SK-N-SH (cell line): ENCODE measurements around the gene ERVH48-1. TPM values are rescaled to one million over a fixed set of nuclear protein-coding genes. Genes with fewer than 3 reads are reported as not detected.

Source experiments
- CTCF ChIA-PET: fragments of 300-600, 350-600 bp; formaldehyde crosslinking; extraction: SDS; loops from one replicate; lab custom pipeline; 2021; lab: Yijun Ruan, JAX
- POLR2A ChIA-PET: fragments of 350-600 bp; sonication (Branson Sonifier 250); formaldehyde crosslinking; extraction: SDS; loops from one replicate; lab custom pipeline; 2020; ENCODE audit warnings: antibody characterized with exemption, inconsistent platforms; lab: Yijun Ruan, JAX
- DNase-seq: peaks from one replicate; pipeline ENCODE4 v3.0.0; 2012
- H2AFZ ChIP-seq: fragments of 200-600 bp; sonication (generic); 2 replicates; pipeline ENCODE4 v1.8.1; 2016; ENCODE audit warnings: antibody characterized with exemption, mild to moderate bottlenecking, low read depth
- H3F3A ChIP-seq: fragments of 200-600 bp; sonication (generic); replicated peaks from 2 replicates; pipeline ENCODE3; 2016; ENCODE audit warnings: antibody characterized with exemption, mild to moderate bottlenecking; ENCODE audit not compliant: insufficient read depth
- H3K27ac ChIP-seq, 2 experiments: fragments of 200-500 bp in 1 of 2; fragments of 200-600 bp in 1 of 2; sonication (Bioruptor generic) in 1 of 2; sonication (generic), shearing (Covaris generic) in 1 of 2; 2 replicates each; pipeline versions ENCODE4 v1.5.1 to v1.6.1; 2014 to 2016; ENCODE audit warnings: low read depth in 2 of 2, inconsistent platforms in 1 of 2, low read length in 1 of 2, mild to moderate bottlenecking in 1 of 2, mixed read lengths in 1 of 2
- H3K27me3 ChIP-seq: fragments of 200-600 bp; sonication (generic), shearing (Covaris generic); 2 replicates; pipeline ENCODE4 v1.6.1; 2016; ENCODE audit warnings: mixed run types; ENCODE audit not compliant: insufficient read depth
- H3K36me3 ChIP-seq, 2 experiments: fragments of 200-500 bp in 1 of 2; fragments of 200-600 bp in 1 of 2; sonication (Bioruptor generic) in 1 of 2; sonication (generic) in 1 of 2; replicated peaks in 1 of 2; 2 replicates each; pipeline versions ENCODE3 to v1.5.1; 2014 to 2016; ENCODE audit warnings: low read length in 1 of 2, mild to moderate bottlenecking in 1 of 2; ENCODE audit not compliant: insufficient read depth in 2 of 2, control insufficient read depth in 1 of 2
- H3K4me1 ChIP-seq, 2 experiments: fragments of 200-500 bp in 1 of 2; fragments of 200-600 bp in 1 of 2; sonication (Bioruptor generic) in 1 of 2; sonication (generic), shearing (Covaris generic) in 1 of 2; 2 replicates each; pipeline versions ENCODE4 v1.5.1 to v1.6.1; 2014 to 2016; ENCODE audit warnings: low read depth in 1 of 2, low read length in 1 of 2, mixed run types in 1 of 2; ENCODE audit not compliant: insufficient read depth in 2 of 2, control insufficient read depth in 1 of 2
- H3K4me2 ChIP-seq: fragments of 200-600 bp; sonication (generic), shearing (Covaris generic); 2 replicates; pipeline ENCODE4 v1.6.1; 2017; ENCODE audit warnings: mixed run types
- H3K4me3 ChIP-seq, 2 experiments: fragments of 200-500 bp in 1 of 2; fragments of 200-600 bp in 1 of 2; sonication (Bioruptor generic) in 1 of 2; sonication (generic), shearing (Covaris generic) in 1 of 2; 2 replicates each; pipeline versions ENCODE4 v1.5.1 to v1.8.1; 2014 to 2016; ENCODE audit warnings: low read depth in 2 of 2, inconsistent platforms in 1 of 2, low read length in 1 of 2, mild to moderate bottlenecking in 1 of 2, mixed read lengths in 1 of 2, moderate library complexity in 1 of 2
- H3K79me2 ChIP-seq: fragments of 200-600 bp; sonication (generic); 2 replicates; pipeline ENCODE4 v1.8.1; 2017; ENCODE audit warnings: mild to moderate bottlenecking; ENCODE audit not compliant: insufficient read depth
- H3K9ac ChIP-seq: fragments of 200-600 bp; sonication (generic); 2 replicates; pipeline ENCODE4 v1.6.1; 2017; ENCODE audit warnings: mixed run types
- H3K9me2 ChIP-seq: fragments of 200-600 bp; sonication (generic); 2 replicates; pipeline ENCODE4 v1.6.1; 2017; ENCODE audit warnings: mixed run types
- H3K9me3 ChIP-seq: fragments of 200-600 bp; sonication (generic); 2 replicates; pipeline ENCODE4 v1.6.1; 2017; ENCODE audit warnings: mixed run types, mild to moderate bottlenecking, moderate library complexity
- H4K20me1 ChIP-seq: fragments of 200-600 bp; sonication (generic); 2 replicates; pipeline ENCODE4 v1.6.1; 2017; ENCODE audit warnings: mild to moderate bottlenecking, mixed run types; ENCODE audit not compliant: insufficient read depth
- CHD2 ChIP-seq: fragments of 150-350 bp; IDR thresholded peaks from 2 replicates; pipeline ENCODE4 v1.6.1; 2018; ENCODE audit warnings: low read length; ENCODE audit not compliant: partially characterized antibody
- EP300 ChIP-seq, 2 experiments: IDR thresholded peaks; 2 replicates each; pipeline versions ENCODE4 v1.4.0 to v1.6.1; 2012; ENCODE audit warnings: borderline replicate concordance in 1 of 2, low read depth in 1 of 2, low read length in 1 of 2
- EZH2phosphoT487 ChIP-seq: fragments of 200-600 bp; sonication (generic); IDR thresholded peaks from 2 replicates; pipeline ENCODE4 v1.6.1; 2017; ENCODE audit warnings: low read depth, mixed run types, mild to moderate bottlenecking, antibody characterized with exemption, moderate library complexity, borderline replicate concordance
- FOSL2 ChIP-seq: IDR thresholded peaks from 2 replicates; pipeline ENCODE4 v1.4.0; 2012; ENCODE audit warnings: low read depth, mild to moderate bottlenecking, moderate library complexity, borderline replicate concordance
- FOXJ3 ChIP-seq: sonication (generic); formaldehyde crosslinking; IDR thresholded peaks from 2 replicates; pipeline ENCODE4 v1.5.1; 2020; ENCODE audit warnings: mild to moderate bottlenecking, missing genetic modification reagents
- FOXM1 ChIP-seq: IDR thresholded peaks from 2 replicates; pipeline ENCODE4 v1.4.0; 2012; ENCODE audit warnings: low read depth, mild to moderate bottlenecking
- GABPA ChIP-seq: IDR thresholded peaks from 2 replicates; pipeline ENCODE4 v1.4.0; 2012; ENCODE audit warnings: low read depth, mild to moderate bottlenecking
- MEF2A ChIP-seq: IDR thresholded peaks from 2 replicates; pipeline ENCODE4 v1.4.0; 2012; ENCODE audit warnings: low read depth, borderline replicate concordance
- NFIC ChIP-seq: IDR thresholded peaks from 2 replicates; pipeline ENCODE4 v1.4.0; 2012; ENCODE audit warnings: borderline replicate concordance
- NRF1 ChIP-seq: IDR thresholded peaks from 2 replicates; pipeline ENCODE4 v1.6.1; 2012; ENCODE audit warnings: low read depth, mild to moderate bottlenecking, low read length
- POLR2AphosphoS5 ChIP-seq: IDR thresholded peaks from 2 replicates; pipeline ENCODE4 v1.6.1; 2012; ENCODE audit warnings: low read depth, low read length
- RCOR1 ChIP-seq: fragments of 150-350 bp; IDR thresholded peaks from 2 replicates; pipeline ENCODE4 v1.6.1; 2017; ENCODE audit warnings: antibody characterized with exemption, low read length
- RFX5 ChIP-seq: IDR thresholded peaks from 2 replicates; pipeline ENCODE4 v1.6.1; 2012; ENCODE audit warnings: mild to moderate bottlenecking, improper control_type of control experiment, low read length
- SMC3 ChIP-seq: IDR thresholded peaks from 2 replicates; pipeline ENCODE4 v1.6.1; 2012; ENCODE audit warnings: low read depth, low read length, improper control_type of control experiment
- TAF1 ChIP-seq: IDR thresholded peaks from 2 replicates; pipeline ENCODE4 v1.6.1; 2012; ENCODE audit warnings: low read depth, mild to moderate bottlenecking, low read length, moderate library complexity, borderline replicate concordance
- TCF12 ChIP-seq: IDR thresholded peaks from 2 replicates; pipeline ENCODE4 v1.4.0; 2012
- USF1 ChIP-seq: IDR thresholded peaks from 2 replicates; pipeline ENCODE4 v1.4.0; 2012; ENCODE audit warnings: low read depth, borderline replicate concordance
- USF2 ChIP-seq: fragments of 150-350 bp; IDR thresholded peaks from 2 replicates; pipeline ENCODE4 v1.6.1; 2017; ENCODE audit warnings: antibody characterized with exemption, low read length, low read depth, borderline replicate concordance
- ZBTB33 ChIP-seq: IDR thresholded peaks from 2 replicates; pipeline ENCODE4 v1.4.0; 2012; ENCODE audit warnings: low read depth, borderline replicate concordance
- WGBS: methylation state at CpG from one replicate; pipeline ENCODE4 v1.1.6; 2017; ENCODE audit warnings: low lambda C conversion rate; 5-methylcytosine and 5-hydroxymethylcytosine counted together
- polyA plus RNA-seq, 3 experiments: library from polyadenylated mRNA; depleted of rRNA; stranded (reverse); fragments of >200 nt; gene quantifications; 2 replicates each; pipeline ENCODE4 v1.2.3, GENCODE V29; 2012
- TF ChIP-seq, protein P1 (sequence below): IDR thresholded peaks from 2 replicates; pipeline ENCODE4 v1.4.0; 2012; ENCODE audit warnings: low read depth
- TF ChIP-seq, protein P2 (sequence below): IDR thresholded peaks from 2 replicates; pipeline ENCODE4; 2012
- TF ChIP-seq, protein P3 (sequence below): fragments of 150-350 bp; IDR thresholded peaks from 2 replicates; pipeline ENCODE4 v1.6.1; 2016; ENCODE audit warnings: mild to moderate bottlenecking, low read depth, low read length

Gene ERVH48-1
- polyA plus RNA-seq, 1 of the 3 experiments (the other 2 are of a cell fraction) = not detected

- peaks cover 35% of the 10 kb centered on the region for H3K79me2 ChIP-seq
- no peaks in the 10 kb centered on the region for H3K27me3 ChIP-seq
- H2AFZ ChIP-seq = peak within 1 kb of the TSS; percentile 99
- peak within 1 kb of the TSS; percentile 89 for H3K9ac ChIP-seq
- H3K4me3 ChIP-seq = peak within 1 kb of the TSS; percentile 74 to 82
- peak; percentile 98 for DNase-seq
- H3K9me2 ChIP-seq = no peaks in the 10 kb centered on the region
- peaks cover 0 to 7% of the 10 kb centered on the region in 2 experiments for H3K36me3 ChIP-seq
- 0 out of 2 replicates have a peak, but pooled peaks cover 4% of the 10 kb centered on the region for H3K9me3 ChIP-seq
- ChIA-PET CTCF (no interaction called here), POLR2A (interaction anchor here (1.0 to 1.3 kb wide), 2 partner anchors 82 to 685 kb away, joined by 3 read pairs; partner anchors contain the start of genes HSF2BP and RRP1B)
- H3F3A ChIP-seq = peaks cover 3% of the 10 kb centered on the region
- H3K4me2 ChIP-seq = peak within 1 kb of the TSS; percentile 98
- 1% methylated on average over 13 of the region's 106 CpGs for WGBS
- peaks cover 0 to 9% of the 10 kb centered on the region in 2 experiments; a peak in 1 of 4 replicates for H3K4me1 ChIP-seq
- H3K27ac ChIP-seq = peak within 1 kb of the TSS; percentile 88
- H4K20me1 ChIP-seq = no peaks in the 10 kb centered on the region
- TF ChIP-seq ZBTB33 = peak; percentile 92; the same call in 1 of the 2 replicates
- peak; percentile 65 for TF ChIP-seq NRF1
- TF ChIP-seq MEF2A = no peak
- TF ChIP-seq TCF12 = no peak
- peak; percentile 53; the same call in 1 of the 2 replicates for TF ChIP-seq POLR2AphosphoS5
- TF ChIP-seq RFX5 = no peak
- TF ChIP-seq FOSL2 = no peak
- no peak for TF ChIP-seq FOXM1
- TF ChIP-seq, protein P1, sequence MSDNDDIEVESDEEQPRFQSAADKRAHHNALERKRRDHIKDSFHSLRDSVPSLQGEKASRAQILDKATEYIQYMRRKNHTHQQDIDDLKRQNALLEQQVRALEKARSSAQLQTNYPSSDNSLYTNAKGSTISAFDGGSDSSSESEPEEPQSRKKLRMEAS = peak; percentile 71
- peak; percentile 55 for TF ChIP-seq USF2
- TF ChIP-seq EZH2phosphoT487 = no peak
- no peak for TF ChIP-seq NFIC
- TF ChIP-seq, protein P2, sequence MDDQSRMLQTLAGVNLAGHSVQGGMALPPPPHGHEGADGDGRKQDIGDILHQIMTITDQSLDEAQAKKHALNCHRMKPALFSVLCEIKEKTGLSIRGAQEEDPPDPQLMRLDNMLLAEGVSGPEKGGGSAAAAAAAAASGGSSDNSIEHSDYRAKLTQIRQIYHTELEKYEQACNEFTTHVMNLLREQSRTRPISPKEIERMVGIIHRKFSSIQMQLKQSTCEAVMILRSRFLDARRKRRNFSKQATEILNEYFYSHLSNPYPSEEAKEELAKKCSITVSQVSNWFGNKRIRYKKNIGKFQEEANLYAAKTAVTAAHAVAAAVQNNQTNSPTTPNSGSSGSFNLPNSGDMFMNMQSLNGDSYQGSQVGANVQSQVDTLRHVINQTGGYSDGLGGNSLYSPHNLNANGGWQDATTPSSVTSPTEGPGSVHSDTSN = peak; percentile 100
- TF ChIP-seq RCOR1 = peak; percentile 23; the same call in 1 of the 2 replicates
- no peak for TF ChIP-seq GABPA
- TF ChIP-seq USF1 = peak; percentile 87
- TF ChIP-seq, protein P3, sequence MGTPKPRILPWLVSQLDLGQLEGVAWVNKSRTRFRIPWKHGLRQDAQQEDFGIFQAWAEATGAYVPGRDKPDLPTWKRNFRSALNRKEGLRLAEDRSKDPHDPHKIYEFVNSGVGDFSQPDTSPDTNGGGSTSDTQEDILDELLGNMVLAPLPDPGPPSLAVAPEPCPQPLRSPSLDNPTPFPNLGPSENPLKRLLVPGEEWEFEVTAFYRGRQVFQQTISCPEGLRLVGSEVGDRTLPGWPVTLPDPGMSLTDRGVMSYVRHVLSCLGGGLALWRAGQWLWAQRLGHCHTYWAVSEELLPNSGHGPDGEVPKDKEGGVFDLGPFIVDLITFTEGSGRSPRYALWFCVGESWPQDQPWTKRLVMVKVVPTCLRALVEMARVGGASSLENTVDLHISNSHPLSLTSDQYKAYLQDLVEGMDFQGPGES = peak; percentile 44
- no peak for TF ChIP-seq FOXJ3 (CRISPR knock-in tag)
- peak in 1 of 2 experiments; percentile 31; a peak in 1 of 4 replicates for TF ChIP-seq EP300 (IDR thresholded peaks at IDR 0.05; ENCODE audit: borderline replicate concordance in 1 of 2, low read depth in 1 of 2, low read length in 1 of 2)
- peak; percentile 13 for TF ChIP-seq CHD2
- no peak for TF ChIP-seq SMC3
- TF ChIP-seq TAF1 = no peak
These were observed 48.8 kb upstream of the ERVH48-1 start, which contains the start of gene PKNOX1 for GRCh38 chr21:42973991-42974831. PKNOX1 (plus strand) TSS chr21:42974562; CDS start chr21:43004382, 29,820 bp downstream.
